HEK293 (cell line): ENCODE data around the gene CDT1.

ENCODE experiments used
- CTCF ChIP-seq: fragments of 450-650 bp; formaldehyde crosslinking; IDR thresholded peaks from 2 replicates; pipeline ENCODE4 v1.5.1; 2016; ENCODE audit warnings: missing biosample characterization, missing genetic modification characterization
- EGR2 ChIP-seq: fragments of 450-650 bp; formaldehyde crosslinking; IDR thresholded peaks from 2 replicates; pipeline ENCODE4 v1.5.1; 2016; ENCODE audit warnings: low read depth, missing biosample characterization, missing genetic modification characterization
- ELK4 ChIP-seq: IDR thresholded peaks from 2 replicates; pipeline ENCODE4 v1.6.1; 2011; ENCODE audit warnings: mild to moderate bottlenecking, low read depth, low read length, borderline replicate concordance
- ZNF132 ChIP-seq: fragments of 450-650 bp; formaldehyde crosslinking; IDR thresholded peaks from 2 replicates; pipeline ENCODE4 v1.5.1; 2017; ENCODE audit warnings: missing biosample characterization, missing genetic modification characterization, borderline replicate concordance
- ZNF24 ChIP-seq: fragments of 450-650 bp; formaldehyde crosslinking; IDR thresholded peaks from 2 replicates; pipeline ENCODE4 v1.5.1; 2016; ENCODE audit warnings: missing biosample characterization, missing genetic modification characterization
- ZNF561 ChIP-seq: fragments of 450-650 bp; IDR thresholded peaks from 2 replicates; pipeline ENCODE4 v1.5.1; 2018; ENCODE audit warnings: missing biosample characterization, missing genetic modification characterization, borderline replicate concordance
- ZNF837 ChIP-seq: fragments of 450-650 bp; formaldehyde crosslinking; IDR thresholded peaks from 2 replicates; pipeline ENCODE4 v1.5.1; 2016; ENCODE audit warnings: missing biosample characterization, missing genetic modification characterization

- TF ChIP-seq ELK4 (no peak), ZNF837 (tag by site-specific recombination) (no peak), ZNF24 (no peak), EGR2 (tag by site-specific recombination) (no peak), ZNF561 (tag by site-specific recombination) (no peak), CTCF (tag by site-specific recombination) (no peak), ZNF132 (no peak)
These were observed 3.0 kb downstream of the CDT1 start for GRCh38 chr16:88806491-88807111.
